Karpas-422 (cell line): ENCODE data around the gene TCP11. TPM values are rescaled to one million over a fixed set of nuclear protein-coding genes. Genes with fewer than 3 reads are reported as not detected.
A peak's percentile ranks its signal among the peaks of the same experiment; 100 is the strongest.

Experiments
- DNase-seq: peaks from one replicate; pipeline ENCODE4 v3.0.0-alpha.2; 2015
- H2AFZ ChIP-seq: fragments of 200-600 bp; sonication (generic); 2 replicates; pipeline ENCODE4 v1.6.1; 2014; ENCODE audit warnings: antibody characterized with exemption, low read length, mixed read lengths
- H3K27ac ChIP-seq: fragments of 200-600 bp; sonication (generic); 2 replicates; pipeline ENCODE4 v1.5.1; 2014; ENCODE audit warnings: mild to moderate bottlenecking, low read length, moderate library complexity
- H3K27me3 ChIP-seq: fragments of 200-600 bp; sonication (generic); 2 replicates; pipeline ENCODE4 v1.6.1; 2014; ENCODE audit warnings: low read length, mixed read lengths
- H3K36me3 ChIP-seq: fragments of 200-600 bp; sonication (generic); 2 replicates; pipeline ENCODE4 v1.6.1; 2014; ENCODE audit warnings: low read length, mixed read lengths; ENCODE audit not compliant: insufficient read depth
- H3K4me1 ChIP-seq: fragments of 200-600 bp; sonication (generic); 2 replicates; pipeline ENCODE4 v1.6.1; 2014; ENCODE audit warnings: mild to moderate bottlenecking, low read length, mixed read lengths
- H3K4me2 ChIP-seq: fragments of 200-600 bp; sonication (generic); 2 replicates; pipeline ENCODE4 v1.6.1; 2014; ENCODE audit warnings: low read length, low read depth, mild to moderate bottlenecking; ENCODE audit not compliant: poor library complexity, severe bottlenecking
- H3K4me3 ChIP-seq: fragments of 200-600 bp; sonication (generic); 2 replicates; pipeline ENCODE4 v1.5.1; 2014; ENCODE audit warnings: mild to moderate bottlenecking, antibody characterized with exemption, low read length, mixed read lengths
- H3K79me2 ChIP-seq: fragments of 200-600 bp; sonication (generic); 2 replicates; pipeline ENCODE4 v1.6.1; 2014; ENCODE audit warnings: mild to moderate bottlenecking, low read length, mixed read lengths
- H3K9ac ChIP-seq: fragments of 200-600 bp; sonication (generic); 2 replicates; pipeline ENCODE4 v1.6.0; 2014; ENCODE audit warnings: low read length
- H3K9me2 ChIP-seq: fragments of 200-600 bp; sonication (generic), shearing (Covaris generic); replicated peaks from 2 replicates; pipeline ENCODE4 v1.6.0; 2014; ENCODE audit warnings: mild to moderate bottlenecking, low read length, moderate library complexity; ENCODE audit not compliant: insufficient read depth
- H3K9me3 ChIP-seq: fragments of 300-700, 200-600 bp; sonication (generic); 2 replicates; pipeline ENCODE4 v1.6.1; 2014; ENCODE audit warnings: low read length, mixed read lengths
- H4K20me1 ChIP-seq: fragments of 200-600 bp; sonication (generic); 2 replicates; pipeline ENCODE4 v1.6.1; 2014; ENCODE audit warnings: mild to moderate bottlenecking, antibody characterized with exemption, low read length, low read depth; ENCODE audit not compliant: insufficient read depth
- total RNA-seq: library from RNA; depleted of rRNA; stranded (reverse); fragments of >200 nt; shearing (Covaris generic); gene quantifications from 2 replicates; pipeline ENCODE4 v1.2.3, GENCODE V29; 2014; ENCODE audit warnings: low replicate concordance

Gene TCP11
- total RNA-seq, 1 experiment from 2014 or later: not detected

DNA sequence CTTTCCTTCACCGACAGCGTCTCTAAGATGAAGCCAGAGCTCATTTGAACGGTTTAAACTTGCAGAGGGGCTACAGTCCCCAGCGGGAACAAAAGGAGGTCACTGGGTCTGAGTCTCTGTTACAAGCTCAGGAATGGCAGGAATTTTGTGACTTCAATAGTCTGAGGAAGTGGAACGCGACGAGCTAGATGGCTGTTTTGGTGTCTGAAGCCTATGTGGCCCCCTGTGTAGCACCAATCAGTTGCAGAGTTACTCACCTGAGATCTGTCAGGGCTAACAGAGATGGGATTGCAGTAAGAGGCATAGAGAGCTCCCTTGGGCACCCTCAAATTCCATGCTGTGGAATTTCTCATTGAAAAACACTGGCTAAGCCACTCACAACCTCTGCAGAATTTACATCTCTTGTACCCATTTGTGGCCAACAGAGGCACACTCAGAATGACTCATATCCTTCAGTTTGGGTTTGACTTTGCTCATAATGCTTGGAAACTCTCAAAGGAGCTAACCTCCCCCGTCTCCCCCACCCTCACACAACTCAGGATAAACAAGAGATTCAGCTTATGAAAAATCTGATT lies 7.1 kb upstream of the TCP11 start:
- H3K4me1 ChIP-seq: no peaks in the 10 kb centered on the region
- H3K36me3 ChIP-seq: no peaks in the 10 kb centered on the region
- no peak overlapping the region for H3K4me3 ChIP-seq
- H3K27me3 ChIP-seq: no peaks in the 10 kb centered on the region
- DNase-seq: no peak
- H3K4me2 ChIP-seq: no peak overlapping the region
- no peaks in the 10 kb centered on the region for H3K9me3 ChIP-seq
- no peaks in the 10 kb centered on the region for H3K9me2 ChIP-seq
- H3K79me2 ChIP-seq: no peaks in the 10 kb centered on the region
- H2AFZ ChIP-seq: no peak overlapping the region
- H3K27ac ChIP-seq: no peak overlapping the region
- no peaks in the 10 kb centered on the region for H4K20me1 ChIP-seq
- H3K9ac ChIP-seq: no peak overlapping the region

- Histone ChIP-seq H3K79me2 (no peaks in the 10 kb centered on the region), H3K27ac (no peak overlapping the region), H3K4me3 (no peak overlapping the region), H3K4me2 (no peak overlapping the region), H3K4me1 (no peaks in the 10 kb centered on the region), H3K9me3 (no peaks in the 10 kb centered on the region), H3K36me3 (no peaks in the 10 kb centered on the region), H3K9me2 (no peaks in the 10 kb centered on the region), H2AFZ (no peak overlapping the region; the same call in 1 of the 2 replicates), H4K20me1 (no peaks in the 10 kb centered on the region), H3K9ac (no peak overlapping the region), H3K27me3 (no peaks in the 10 kb centered on the region)
- no peak for DNase-seq
Observed at GRCh38 chr6:35147486-35147885, 6.3 kb upstream of the TCP11 start.

- Histone ChIP-seq H3K4me2 (no peak overlapping the region), H3K79me2 (no peaks in the 10 kb centered on the region), H3K4me1 (no peaks in the 10 kb centered on the region), H3K36me3 (no peaks in the 10 kb centered on the region), H3K9ac (no peak overlapping the region), H3K27ac (no peak overlapping the region), H3K9me3 (no peaks in the 10 kb centered on the region), H2AFZ (peak overlapping the region; percentile 53; the same call in 1 of the 2 replicates), H3K4me3 (no peak overlapping the region), H3K27me3 (no peaks in the 10 kb centered on the region), H3K9me2 (no peaks in the 10 kb centered on the region), H4K20me1 (no peaks in the 10 kb centered on the region)
- no peak for DNase-seq
Observed at GRCh38 chr6:35147026-35147425, 5.9 kb upstream of the TCP11 start.

DNA sequence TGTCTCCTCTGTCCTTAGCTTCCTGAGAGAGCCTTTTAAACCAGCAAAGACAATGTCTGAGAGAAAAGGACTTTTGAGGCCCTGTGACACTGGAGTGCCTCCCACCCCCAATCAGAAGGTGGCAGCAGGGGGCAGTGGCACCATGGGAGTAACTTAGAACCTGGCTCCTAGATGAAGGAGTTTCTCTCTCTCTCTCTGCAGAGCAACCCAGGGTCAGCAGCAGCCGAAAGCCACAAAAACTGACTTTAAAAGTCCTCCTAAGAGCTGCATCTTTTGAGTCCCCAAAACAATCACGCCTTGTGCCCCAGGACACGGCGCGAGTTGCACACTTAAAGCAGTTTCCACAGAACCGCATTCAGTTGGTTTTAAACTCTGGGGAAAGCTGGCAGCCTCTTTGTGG lies 5.3 kb upstream of the TCP11 start:
- Histone ChIP-seq H3K79me2 (no peaks in the 10 kb centered on the region), H3K4me3 (no peak overlapping the region), H3K27ac (no peak overlapping the region), H3K4me2 (no peak overlapping the region), H3K4me1 (no peaks in the 10 kb centered on the region), H3K27me3 (no peaks in the 10 kb centered on the region), H3K9me3 (no peaks in the 10 kb centered on the region), H4K20me1 (no peaks in the 10 kb centered on the region), H3K36me3 (no peaks in the 10 kb centered on the region), H3K9ac (no peak overlapping the region), H3K9me2 (no peaks in the 10 kb centered on the region), H2AFZ (peak overlapping the region; percentile 53)
- DNase-seq: peak; percentile 74

- Histone ChIP-seq H3K4me1 (no peaks in the 10 kb centered on the region), H4K20me1 (no peaks in the 10 kb centered on the region), H3K9me3 (no peaks in the 10 kb centered on the region), H2AFZ (no peak overlapping the region), H3K4me3 (no peak overlapping the region), H3K79me2 (no peaks in the 10 kb centered on the region), H3K9ac (no peak overlapping the region), H3K9me2 (no peaks in the 10 kb centered on the region), H3K36me3 (no peaks in the 10 kb centered on the region), H3K27ac (no peak overlapping the region), H3K27me3 (no peaks in the 10 kb centered on the region), H3K4me2 (no peak overlapping the region)
- no peak for DNase-seq
Observed at GRCh38 chr6:35145757-35146156, 4.6 kb upstream of the TCP11 start.

DNA sequence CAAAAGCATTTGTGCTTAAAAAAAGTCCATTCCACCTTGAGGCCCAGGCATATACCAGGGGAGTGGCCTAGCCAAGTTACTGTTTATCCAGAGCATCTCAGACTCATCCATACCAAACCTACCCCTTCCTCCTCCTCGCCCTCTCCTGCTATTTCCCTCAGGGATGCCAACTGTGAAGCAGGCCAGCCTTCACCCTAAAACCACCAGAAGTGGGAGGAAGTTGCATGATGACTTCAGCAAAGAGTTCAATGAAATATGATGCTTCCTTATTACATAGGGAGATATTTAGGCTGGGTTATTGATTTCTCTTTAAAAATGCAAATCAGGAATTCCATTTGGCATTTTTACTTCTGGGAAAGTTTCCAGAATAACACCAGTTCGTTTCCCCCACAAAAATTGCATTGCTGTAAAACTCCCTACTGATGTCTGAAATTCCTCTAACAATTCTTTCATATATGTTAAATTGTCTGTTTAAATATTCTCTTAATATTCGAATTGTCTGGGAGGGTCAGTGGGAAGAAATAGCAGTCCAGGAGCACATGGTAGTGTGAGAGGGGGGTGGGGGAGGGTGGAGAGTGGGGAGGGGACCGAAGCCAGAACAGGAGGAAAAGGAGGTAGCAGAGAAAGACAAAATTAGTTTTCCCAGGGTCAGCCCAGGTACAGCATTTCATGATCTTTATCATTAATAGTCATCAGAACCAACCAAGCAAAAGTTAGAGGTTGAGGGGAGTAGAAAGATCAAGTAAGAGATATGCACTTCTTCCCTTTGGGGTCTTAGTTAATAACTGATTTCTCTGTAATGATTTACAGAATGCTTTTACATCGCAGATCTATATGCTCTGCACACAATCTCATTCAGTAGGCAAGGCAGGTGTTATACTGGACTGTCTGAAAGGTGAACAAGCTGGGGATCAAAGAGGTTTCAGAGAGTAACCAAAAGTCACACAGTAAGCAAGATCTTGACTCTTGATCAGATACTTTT lies 1.7 kb upstream of the TCP11 start:
- no peaks in the 10 kb centered on the region for H3K27me3 ChIP-seq
- H3K36me3 ChIP-seq: no peaks in the 10 kb centered on the region
- H3K27ac ChIP-seq: no peak overlapping the region
- no peaks in the 10 kb centered on the region for H3K4me1 ChIP-seq
- H3K9me2 ChIP-seq: no peaks in the 10 kb centered on the region
- no peak overlapping the region for H3K4me3 ChIP-seq
- H3K4me2 ChIP-seq: no peak overlapping the region
- no peak for DNase-seq
- no peak overlapping the region for H3K9ac ChIP-seq
- H3K79me2 ChIP-seq: no peaks in the 10 kb centered on the region
- H2AFZ ChIP-seq: no peak overlapping the region
- H3K9me3 ChIP-seq: no peaks in the 10 kb centered on the region
- H4K20me1 ChIP-seq: no peaks in the 10 kb centered on the region

GRCh38 chr6:35140639-35141006 lies 516 bp downstream of the TCP11 start:
- Histone ChIP-seq H3K79me2 (no peaks in the 10 kb centered on the region), H3K4me2 (no peak overlapping the region), H3K27ac (no peak overlapping the region), H2AFZ (no peak overlapping the region), H3K4me1 (no peaks in the 10 kb centered on the region; the same call in 1 of the 2 replicates), H3K9me3 (no peaks in the 10 kb centered on the region), H3K9me2 (no peaks in the 10 kb centered on the region), H4K20me1 (no peaks in the 10 kb centered on the region), H3K36me3 (no peaks in the 10 kb centered on the region), H3K27me3 (no peaks in the 10 kb centered on the region), H3K9ac (no peak overlapping the region), H3K4me3 (no peak overlapping the region)
- no peak for DNase-seq

DNA sequence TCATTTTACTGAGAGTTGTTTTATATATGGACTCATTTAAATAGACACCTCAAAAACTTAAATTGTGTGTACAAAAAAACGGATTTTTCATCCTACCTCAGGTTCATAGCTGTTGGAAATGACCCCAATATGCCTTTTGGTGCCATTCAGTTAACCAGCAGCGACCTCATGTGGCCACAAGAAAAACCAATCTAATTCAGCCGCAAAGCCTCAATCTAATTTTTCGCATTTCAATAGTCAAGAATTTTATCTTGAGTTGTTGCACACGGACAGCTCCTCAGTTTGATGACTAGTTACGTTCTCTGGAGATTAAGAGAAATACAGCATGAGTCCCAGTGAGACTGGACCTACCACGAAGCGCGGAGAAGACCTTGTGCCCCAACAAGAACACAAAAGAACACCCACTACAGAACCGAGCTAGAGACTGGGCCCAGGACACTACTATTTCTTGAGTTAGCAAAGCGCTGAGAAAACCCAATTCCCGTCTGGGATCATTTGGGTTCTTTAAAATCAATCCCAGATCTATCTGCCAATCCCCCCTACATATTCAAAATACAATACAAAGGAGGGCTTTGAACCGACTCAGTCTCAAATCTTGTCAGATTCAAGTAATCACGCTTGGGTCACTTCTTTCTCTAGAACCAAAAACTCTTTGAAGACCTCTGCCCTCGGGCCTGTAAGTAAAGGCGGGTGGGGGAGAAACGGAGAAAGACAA lies 1.1 kb downstream of the TCP11 start:
- no peaks in the 10 kb centered on the region for H3K9me3 ChIP-seq
- H3K9ac ChIP-seq: no peak overlapping the region
- no peak overlapping the region for H3K27ac ChIP-seq
- no peak overlapping the region for H3K4me3 ChIP-seq
- no peak overlapping the region for H2AFZ ChIP-seq
- no peaks in the 10 kb centered on the region; the same call in 1 of the 2 replicates for H3K4me1 ChIP-seq
- no peaks in the 10 kb centered on the region for H4K20me1 ChIP-seq
- no peak overlapping the region for H3K4me2 ChIP-seq
- no peaks in the 10 kb centered on the region for H3K9me2 ChIP-seq
- peak; percentile 85 for DNase-seq
- H3K36me3 ChIP-seq: no peaks in the 10 kb centered on the region
- H3K79me2 ChIP-seq: no peaks in the 10 kb centered on the region
- no peaks in the 10 kb centered on the region for H3K27me3 ChIP-seq
